GM21526 (cell line): ENCODE results near the gene PDE8B.

Source experiments
- ATAC-seq: cut with Tn5 transposase; IDR thresholded peaks from one replicate; pipeline ENCODE4 v1.9.1; 2021; ENCODE audit warnings: moderate library complexity; ENCODE audit not compliant: unreplicated experiment, low FRiP score

PDE8B gene

DNA sequence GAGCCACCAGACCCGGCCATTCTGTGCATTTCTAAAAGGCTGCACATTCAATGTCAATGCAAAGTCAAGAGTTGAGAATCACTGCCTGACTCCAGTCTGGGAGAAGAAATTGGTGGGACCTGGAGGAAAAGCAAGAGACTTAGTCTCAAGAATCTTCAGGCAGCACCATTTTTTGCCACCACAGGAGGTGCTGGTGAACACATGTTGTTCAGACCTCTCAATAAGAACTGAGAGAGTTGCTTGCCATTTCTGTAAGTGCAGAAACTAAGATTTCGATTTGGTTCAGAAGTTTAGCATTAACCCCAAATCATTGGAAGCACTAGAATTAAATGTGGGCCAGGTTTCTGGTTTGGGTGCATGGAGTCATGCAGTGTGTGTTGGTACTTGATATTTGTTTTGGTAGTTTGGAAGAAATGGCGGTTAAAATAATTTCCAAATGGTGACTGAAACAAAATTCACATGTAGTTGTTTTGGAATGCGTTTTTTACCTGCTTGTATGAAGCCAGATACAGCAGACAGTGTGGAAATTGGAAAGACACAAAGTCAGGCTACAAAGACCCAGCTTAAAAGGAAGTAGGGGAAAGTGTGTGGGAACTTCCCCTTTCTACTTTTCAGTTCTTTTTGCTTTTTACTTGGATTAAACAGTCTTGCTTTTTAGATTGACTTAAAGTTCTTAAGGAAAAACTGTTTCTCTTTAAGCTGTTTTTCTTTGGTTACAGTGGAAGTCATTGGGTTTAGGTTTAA lies 20.4 kb downstream of the PDE8B start:
- no peak for ATAC-seq

DNA sequence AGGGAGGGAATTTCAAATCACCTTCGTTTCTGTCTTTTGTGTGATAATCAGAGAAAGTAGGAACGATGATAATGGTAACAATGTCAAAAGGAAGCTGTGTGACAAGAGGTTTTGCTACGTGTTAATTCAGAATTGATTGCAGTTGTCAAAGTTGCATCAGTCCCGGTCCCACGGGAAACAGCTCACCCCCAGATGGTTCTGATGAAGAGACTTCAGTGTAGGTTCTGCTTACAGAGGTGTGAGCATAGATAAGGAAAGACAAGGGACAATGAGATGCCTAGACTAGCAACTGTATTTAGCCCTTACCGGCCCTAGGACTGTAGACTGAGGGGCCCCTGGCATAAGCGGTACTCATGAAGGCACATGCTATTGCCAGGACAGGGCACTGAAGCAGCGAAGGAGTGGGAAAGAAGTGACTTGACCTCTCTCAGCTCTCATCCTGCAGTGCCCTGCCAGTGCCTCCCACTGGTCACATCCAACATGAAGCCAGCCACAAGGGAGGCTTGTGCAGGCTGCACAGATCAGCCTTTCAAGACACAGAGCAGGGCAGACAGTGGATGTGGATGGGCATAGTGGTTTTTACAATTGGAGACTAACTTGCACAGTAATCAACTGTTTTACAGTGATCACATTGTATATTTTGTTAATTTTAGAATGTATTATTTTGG lies 21.1 kb downstream of the PDE8B start:
- no peak for ATAC-seq

DNA sequence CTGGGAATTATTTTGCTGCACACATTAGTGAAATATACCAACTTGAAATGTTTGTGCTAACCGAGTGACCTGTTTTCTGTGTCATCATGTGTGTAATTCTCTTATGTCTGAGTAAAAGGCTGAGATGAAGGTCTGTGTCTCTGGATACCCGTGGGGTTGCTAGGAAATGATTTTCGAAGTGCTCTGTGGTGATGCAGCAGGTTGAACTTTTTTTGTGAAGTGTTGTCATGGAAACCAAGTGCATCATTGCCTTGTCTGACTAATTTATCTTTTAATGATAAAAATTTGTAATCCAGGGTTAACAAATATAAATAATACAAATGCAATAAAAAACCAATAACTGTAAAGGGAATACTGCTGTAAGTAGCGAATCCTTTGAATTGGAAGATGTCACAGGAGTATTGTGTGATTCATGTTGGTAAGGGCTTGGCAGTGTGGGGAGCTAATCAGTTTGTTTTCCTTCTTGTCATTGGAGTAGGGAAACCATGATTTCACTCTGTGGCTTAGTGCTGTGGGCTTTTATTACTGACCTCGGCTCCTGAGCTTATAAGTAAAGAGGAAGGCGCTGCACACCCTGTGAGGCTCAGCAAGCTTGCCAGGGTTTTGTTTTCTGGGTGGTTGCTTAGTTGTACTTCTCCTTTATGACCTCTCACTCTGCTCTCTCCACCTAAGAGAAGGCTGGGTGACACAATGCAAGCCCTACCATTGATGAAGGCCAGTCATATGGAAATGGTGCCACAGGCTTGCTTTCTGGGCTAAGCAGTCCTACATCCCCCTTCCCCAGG lies 22.3 kb downstream of the PDE8B start:
- no peak for ATAC-seq

DNA sequence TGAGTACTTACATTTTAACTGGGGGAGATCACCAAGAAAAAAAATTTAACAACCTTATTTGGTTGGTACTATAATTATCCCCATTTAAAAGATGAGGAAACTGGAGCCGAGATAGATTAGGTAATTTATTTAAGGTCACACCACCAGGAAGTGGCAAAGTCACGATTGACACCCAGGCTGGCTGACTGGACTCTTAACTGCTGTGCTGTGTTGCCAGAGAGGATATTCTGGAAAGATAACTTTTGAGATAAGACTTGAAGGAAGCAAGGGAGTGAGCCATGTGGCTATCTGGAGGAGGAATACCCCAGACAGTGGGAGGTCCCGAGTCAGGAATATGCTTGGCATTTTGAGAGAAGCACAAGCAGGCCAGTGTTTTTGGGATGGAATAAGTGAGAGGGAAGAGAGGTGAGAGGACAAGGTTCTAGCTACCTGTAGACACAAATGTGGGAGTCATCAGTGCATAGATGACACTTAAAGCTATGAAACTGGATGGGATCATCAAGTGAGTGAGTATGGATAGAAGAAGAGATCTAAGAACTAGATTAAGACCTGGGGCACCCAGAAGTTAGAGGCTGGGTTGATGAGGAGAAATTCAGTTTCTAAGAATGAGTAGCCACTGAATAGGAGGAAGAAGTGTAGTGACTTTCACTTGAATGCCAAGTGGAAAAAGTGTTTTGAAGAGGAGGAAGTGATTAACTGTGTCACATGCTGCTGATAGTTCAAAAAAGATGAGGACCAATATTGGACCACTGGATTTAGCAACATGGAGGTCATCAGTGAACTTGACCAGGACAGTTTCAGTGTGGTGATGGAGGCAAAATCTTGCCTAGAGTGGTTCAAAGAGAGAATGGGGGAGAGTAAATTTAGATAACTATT lies 25.6 kb downstream of the PDE8B start:
- ATAC-seq, result no peak

DNA sequence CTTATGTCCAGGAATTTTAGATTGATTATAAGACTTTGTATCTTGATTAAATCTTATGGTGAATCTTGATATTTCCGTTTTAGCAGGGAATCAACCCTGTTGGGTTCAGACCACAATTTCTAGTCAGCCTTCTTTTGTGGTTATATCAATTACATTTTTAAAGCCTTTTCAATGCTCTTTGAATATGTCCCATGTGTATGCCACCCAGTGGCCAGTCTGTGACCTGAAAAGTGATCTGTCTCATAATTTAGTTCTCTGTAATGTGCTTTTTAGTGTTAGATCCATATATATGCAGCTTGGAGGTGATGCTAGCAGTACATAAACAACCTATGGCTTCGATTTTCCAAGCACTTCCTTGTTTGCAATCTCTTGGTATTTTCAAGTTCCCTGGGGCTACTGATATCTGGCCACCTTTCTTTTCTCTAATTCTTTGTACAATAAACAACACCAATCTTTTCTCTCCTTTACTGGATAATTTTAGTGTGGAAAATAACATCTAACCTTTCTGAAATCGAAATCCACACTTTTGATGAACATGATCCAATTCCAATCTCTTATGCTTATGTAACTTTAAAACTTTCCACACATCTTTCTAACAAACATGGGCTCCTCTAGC lies 28.8 kb downstream of the PDE8B start:
- no peak for ATAC-seq

DNA sequence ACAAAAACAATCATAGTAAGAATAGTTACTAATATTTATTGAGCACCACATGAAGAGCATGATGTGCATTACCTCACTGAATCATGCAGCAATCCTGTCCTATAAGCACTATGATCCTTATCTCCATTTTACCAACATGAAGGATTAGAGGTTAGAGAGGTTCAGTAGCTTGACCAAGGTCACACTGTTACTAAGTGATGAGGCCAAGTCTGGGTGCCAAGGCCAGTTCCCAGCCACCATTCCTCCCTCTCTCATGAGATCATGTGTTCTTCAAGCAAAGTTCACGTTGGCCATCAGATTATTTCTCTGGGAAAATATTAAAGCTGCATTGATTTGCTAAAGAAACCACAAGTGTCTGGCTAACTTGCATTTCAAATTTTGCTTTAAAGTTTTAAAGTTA lies 31.0 kb downstream of the PDE8B start:
- no peak for ATAC-seq

DNA sequence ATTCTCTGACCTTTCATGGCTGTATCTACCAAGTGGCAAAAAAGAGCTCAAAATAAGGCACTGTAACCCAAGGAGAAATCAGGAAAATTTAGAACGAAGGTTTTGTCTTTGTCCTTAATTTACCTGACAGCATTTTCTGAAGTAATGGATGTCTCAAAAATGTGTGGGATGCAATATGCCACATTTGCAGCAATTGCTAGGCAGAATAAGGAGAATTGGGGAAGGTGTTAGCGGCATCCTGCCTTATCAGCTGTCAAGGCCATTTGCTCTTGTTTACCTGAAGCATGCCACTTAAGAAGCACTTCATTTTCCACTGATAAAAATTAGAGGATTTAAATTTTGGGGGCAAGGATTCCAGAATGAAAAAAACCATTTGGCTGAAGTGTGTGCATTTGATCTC lies 39.0 kb downstream of the PDE8B start:
- ATAC-seq, result no peak

DNA sequence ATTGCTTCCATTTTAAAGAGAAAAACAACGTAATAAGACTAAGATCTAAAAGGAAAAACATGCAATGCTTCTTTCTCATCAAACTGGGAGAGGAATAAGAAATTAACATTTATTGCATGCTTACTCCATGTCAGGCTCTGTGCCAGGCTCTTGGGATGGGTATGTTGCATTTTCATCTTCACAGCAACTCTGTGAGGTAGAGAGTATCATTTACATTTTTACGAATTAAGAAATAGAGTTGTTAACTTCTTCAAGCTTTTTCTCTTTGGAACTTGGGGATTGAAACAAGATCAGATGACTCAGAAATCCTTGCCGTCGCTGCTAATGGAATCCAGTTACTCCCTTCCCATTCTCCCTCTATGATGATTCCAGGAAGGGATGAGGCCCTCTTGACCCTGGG lies 39.5 kb downstream of the PDE8B start:
- no peak for ATAC-seq

DNA sequence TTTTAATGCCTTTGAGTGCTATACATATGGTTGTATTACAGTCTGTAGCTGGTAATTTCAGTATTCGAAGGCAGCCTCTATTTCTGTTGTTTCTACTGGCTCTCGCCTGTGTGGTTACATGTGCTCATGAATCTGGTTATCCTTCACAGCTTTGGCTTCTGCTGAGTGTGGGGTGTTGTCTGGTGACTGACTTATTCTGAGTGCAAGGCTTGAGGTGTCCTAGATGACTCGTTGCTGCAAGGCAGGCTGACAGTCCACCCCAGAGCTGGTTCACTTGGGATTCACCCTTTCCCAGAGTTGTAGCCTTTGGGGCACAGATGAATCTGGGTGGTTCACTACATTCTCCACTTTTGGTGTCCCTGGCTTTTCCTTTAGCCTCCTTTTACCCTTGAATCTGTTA lies 41.4 kb downstream of the PDE8B start:
- no peak for ATAC-seq

DNA sequence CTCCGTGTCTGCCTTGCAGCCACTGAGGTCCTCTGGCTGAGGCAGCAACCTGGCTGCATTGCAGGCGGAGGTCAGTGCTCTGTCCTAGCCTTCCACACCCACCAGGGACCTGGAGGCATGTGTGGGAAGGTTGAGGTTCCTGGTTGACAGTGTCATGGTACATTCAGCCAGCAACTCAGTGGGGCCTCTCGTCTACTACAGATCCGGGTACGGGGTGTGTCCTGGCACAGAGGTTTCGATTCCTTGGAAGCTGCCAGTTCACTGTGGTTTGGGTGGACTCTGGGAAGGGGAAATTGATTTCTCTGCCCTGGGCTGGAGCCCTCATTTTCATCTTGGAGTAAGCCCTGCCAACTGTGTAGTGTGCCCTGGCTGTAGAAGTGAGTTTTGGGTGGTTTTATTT lies 45.1 kb downstream of the PDE8B start:
- no peak for ATAC-seq

DNA sequence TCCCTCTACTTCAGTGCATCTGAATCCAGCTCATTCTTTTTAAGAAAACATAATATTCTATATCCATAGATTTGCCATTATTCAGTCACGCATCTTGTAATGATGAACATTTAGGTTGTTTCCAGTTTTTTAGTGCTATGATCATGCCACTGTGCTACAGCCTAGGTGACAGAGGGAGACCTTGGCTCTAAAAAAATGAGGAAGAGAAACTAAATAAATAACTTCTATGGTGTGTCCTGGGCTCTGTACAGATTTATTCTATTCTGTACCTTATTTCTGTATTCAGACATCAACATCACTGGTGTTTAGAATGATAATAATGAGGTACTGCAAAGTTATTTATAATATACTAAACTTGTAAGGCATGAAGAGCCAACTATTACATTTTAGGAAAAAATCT lies 45.9 kb downstream of the PDE8B start:
- ATAC-seq, result no peak

DNA sequence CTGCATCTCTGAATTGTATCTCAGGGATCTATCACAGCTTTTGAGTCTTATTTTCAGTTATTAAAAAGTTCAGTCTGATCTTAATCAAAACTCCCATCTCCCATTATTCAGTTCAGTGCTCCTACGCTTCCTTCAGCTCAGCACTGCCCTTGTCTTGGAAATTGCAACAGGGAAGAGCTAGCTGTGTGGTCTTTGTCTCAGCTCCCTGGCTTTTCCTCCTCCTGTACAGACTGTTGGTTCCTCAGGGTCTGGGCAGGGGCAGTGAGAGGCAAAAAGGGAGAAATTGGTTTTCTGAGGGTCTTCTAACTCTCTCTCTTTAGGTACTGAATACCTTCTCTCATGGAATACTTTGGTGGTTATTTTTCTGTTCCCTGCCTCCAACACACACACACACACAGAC lies 48.2 kb downstream of the PDE8B start:
- ATAC-seq, result no peak

DNA sequence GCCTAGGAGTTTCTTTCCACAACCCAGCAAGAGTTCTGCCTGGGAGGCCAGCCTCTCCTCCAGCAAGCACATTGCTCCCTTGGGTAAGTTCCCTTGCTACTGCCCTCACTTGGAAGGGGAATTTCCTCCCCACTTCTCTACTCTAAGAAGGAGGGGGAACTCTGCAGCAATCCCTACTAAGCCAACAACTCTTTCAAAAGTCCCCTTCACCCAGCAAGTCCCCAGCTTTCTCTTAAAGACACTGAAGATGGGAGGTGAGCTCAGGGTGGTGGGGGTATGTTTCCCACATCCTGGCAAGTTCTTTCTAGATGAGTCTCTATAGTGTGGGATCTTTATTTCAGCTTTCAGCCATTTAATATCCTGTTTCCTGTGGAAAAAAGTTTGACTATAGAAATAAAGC lies 49.0 kb downstream of the PDE8B start:
- ATAC-seq, result no peak

DNA sequence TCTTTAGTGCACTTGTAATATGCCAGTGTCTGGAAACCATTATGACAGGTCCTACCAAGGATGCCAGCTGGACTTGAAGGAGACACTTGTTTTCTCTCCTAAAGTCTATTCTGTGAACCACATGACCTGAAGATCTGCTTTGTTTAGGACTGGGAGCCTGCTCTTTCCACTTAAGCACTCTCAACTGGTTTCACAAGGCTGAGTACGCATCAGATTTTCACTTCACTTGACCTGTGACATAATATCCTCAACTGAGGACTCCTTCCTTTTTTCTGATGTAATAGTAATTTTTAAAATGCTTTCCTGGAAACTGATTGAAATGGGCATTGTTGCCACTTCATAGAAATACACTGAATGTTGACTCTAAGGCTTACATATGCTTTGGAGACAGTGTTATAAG lies 52.2 kb downstream of the PDE8B start:
- no peak for ATAC-seq

DNA sequence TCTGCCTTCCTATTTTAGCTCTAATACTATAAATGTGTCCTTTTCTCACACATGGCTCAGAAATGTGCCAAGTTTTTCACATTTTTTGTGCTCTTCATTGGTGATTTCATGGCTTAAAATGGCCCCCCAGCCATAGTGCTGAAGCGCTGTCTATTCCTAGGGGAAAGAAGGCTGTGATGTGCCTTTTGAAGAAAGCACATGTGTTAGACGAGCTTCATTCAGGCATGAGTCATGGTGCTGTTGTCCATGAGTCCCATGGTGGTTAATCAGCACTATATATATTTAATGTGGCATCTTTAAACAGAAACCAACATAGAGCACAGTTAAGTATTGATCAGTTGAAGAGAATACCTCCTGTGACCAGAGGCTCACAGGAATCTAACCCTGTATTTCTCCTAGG lies 55.8 kb downstream of the PDE8B start:
- no peak for ATAC-seq

DNA sequence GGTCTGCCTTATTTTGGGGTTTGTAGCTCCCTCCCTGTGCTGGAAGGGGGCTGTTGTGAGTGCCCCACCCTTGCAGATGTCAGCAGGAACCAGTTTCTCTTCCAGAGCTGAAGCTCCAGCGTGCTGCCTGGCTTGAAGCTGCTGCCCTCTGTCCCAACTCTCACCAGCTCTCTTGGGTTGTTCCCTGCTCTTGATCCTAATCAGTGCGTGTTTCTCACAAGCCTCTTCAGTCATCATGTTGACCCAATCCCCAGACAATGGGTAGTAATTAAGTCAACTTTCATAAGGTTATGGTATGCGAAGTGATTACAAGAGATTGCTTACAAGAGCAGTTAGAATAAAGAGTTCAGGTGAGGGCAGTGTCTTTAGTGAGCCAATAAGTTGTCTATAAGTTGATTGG lies 57.0 kb downstream of the PDE8B start:
- no peak for ATAC-seq

DNA sequence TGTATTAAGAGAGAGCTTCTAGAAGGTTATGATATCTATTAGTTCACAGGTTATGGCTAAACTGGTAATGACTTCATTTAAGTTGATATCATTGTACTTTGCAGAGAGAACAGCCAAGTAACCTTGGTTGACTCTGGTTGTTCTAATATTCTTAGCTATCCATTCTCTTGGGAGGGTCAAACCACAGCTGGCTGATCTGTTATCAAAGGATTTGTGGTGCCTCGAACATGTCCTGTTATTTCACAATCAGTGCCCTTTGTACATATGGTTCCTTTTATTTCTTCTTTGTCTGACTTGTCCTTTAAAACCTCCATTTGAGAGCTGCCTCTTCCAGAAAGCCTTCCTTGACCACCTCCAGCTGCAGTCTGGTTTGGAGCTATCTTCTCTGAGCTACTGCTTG lies 61.7 kb downstream of the PDE8B start:
- ATAC-seq, result no peak

DNA sequence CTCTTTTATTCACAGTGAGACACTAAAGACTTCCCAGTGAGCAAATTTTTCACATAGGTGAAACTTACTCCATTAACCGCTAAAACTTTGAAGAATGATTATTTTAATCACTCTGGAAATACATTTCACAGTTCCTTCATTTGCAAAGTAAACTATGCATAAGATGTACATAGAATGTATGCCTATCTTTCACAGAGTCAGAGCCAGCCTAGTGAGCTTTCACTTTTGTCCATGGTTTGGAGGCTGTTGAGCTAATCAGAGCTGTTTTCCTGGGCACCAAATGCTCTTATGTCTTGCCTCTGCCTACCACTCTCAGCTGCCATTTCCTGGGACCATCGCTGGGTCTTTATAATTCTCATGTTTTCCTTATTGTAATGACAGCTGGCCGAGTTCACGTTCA lies 67.3 kb downstream of the PDE8B start:
- ATAC-seq, result no peak

DNA sequence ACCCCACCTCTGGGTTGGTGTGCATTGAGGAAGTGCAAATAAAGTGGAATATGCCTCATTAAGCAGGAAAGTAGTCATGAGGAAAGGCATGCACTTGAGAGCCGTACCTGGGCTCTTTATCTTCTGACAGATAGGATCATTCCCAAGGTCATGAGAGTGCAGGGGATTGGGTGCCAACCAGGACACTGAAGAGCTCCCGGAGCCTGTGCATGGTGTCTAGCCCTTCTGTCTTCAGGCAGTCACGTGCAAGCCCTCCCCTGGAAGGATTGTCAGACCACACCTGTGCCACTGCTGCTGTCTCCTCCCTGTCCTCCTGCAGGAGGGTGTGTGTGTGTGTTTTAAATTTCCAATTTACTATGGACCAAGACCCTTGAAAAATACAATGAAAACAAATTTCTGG lies 69.6 kb downstream of the PDE8B start:
- ATAC-seq, result no peak

DNA sequence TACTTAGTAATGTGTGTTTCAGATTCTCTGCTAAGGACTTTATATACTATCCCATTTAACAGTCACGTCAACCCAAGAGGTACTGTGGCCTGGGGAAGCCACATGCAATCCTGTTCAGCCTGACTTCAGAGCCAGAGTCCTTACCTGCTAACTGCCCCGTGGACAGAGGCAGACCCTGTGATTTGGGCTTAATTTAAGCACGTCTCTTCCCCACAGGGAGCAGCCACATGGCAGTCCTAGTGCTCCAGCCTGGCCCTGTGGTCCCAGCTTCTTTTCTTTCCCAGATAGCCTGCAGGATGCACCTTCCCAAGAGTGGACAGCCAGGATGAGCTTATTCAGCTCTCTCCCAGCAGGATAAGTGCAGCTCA lies 71.5 kb downstream of the PDE8B start:
- ATAC-seq, result no peak
